Germinal center (tissue), 1 donor: ENCODE measurements around the gene AKR1C4.
"Not testable (repeated sequence)": the region's sequence is repeated elsewhere in the genome, so short reads cannot be mapped to it uniquely, and the experiment has no call there.

ENCODE experiments used
- DNase-seq: peaks from one replicate; pipeline ENCODE4 v3.0.0; 2012; ENCODE audit warnings: mixed read lengths, low spot score

The AKR1C4 gene

DNA sequence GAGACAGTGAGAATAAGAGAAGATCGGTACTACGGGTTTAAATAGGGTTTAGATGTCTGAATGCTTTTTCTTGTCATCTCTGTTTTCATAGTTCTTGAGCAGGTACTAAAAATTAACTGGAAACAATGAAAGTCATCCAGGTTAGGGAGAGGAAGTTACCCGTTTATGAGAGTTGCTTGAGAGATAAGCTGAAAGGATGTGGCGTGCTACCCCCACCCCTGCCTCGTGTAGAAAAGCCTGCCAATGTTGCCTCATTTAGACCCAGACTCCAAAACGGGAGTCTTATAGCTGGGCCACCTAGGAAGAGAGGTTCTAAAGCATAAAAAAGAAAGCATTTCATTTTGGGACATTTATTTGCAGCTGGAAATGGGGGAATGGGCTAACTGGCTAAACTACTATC lies 10.2 kb downstream of the AKR1C4 start:
- DNase-seq, result no peak

DNA sequence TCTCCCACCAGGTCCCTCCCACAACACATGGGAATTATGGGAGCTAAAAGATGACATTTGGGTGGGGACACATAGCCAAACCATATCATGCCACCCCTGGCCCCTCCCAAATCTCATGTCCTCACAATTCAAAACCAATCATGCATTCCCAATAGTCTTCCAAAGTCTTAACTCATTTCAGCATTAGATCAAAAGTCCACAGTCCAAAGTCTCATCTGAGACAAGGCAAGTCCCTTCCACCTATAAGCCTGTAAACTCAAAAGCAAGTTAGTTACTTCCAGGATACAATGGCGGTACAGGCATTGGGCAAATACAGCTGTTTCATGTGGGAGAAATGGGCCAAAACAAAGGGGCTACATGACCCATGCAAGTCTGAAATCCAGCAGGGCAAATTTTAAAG lies 13.1 kb downstream of the AKR1C4 start:
- not testable (repeated sequence) for DNase-seq

DNA sequence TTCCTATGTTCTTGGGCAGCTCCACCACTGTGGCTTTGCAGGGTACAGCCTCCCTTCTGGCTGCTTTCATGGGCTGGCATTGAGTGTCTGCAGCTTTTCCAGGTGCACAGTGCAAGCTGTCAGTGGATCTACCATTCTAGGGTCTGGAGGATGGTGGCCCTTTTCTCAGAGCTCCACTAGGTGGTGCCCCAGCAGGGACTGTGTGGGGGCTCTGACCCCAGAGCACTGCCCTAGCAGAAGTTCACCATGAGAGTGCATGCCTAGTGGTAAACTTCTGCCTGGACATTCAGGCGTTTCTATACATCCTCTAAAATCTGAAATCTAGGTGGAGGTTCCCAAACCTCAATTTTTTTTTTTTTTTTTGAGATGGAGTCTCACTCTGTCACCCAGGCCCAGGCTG lies 13.6 kb downstream of the AKR1C4 start:
- not testable (repeated sequence) for DNase-seq

DNA sequence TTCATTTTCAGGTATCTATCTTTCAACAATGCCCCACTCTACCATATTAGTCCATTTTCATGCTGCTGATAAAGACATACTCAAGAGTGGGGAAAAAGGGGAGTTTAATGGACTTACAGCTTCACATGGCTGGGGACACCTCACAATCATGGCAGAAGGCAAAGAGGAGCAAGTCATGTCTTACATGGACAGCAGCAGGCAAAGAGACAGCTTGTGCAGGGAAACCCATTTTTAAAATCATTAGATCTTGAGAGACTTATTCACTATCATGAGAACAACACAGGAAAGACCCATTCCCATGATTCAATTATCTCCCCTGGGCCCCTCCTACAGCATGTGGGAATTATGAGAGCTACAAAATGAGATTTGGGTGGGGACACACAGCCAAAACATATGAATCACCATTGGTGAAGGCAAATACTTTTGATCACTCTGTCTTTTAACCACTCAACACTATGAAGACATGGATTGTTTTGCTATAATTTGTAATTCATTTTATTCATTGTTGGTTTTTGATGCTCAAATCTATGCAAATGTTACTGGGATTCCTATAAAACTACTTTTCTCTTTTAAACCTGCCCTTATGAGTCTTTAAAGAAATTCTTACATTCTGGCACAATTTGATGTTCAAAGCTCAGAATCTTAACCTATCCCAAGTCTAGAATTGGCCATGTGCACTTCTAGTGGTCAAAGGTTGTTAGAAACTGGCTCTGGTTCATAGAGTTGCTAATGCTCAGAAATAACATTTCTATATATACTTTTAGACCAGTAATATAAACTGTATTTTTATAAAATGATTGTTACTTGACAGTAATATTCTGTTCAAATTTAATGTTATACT lies 15.3 kb downstream of the AKR1C4 start:
- DNase-seq, result no peak

DNA sequence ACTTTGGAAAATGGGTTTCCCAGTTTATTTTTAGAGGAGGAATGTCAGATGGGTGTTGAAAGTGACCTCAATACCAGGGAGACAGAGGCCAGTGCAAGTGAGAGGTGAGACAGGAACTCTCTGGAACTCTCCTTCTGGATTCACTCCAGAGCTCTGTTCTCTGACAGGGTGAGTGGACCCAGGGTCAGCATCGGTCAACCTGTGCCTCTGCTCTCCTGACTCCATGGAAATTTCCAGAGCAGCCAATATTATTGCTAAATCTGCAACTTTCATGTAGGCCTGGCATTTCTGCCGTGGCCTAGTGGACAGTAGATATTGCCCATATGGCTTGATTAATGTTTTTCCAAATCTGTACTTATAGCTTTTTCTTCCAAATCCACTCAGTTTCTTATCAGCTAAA lies 20.2 kb downstream of the AKR1C4 start:
- DNase-seq, result no peak

DNA sequence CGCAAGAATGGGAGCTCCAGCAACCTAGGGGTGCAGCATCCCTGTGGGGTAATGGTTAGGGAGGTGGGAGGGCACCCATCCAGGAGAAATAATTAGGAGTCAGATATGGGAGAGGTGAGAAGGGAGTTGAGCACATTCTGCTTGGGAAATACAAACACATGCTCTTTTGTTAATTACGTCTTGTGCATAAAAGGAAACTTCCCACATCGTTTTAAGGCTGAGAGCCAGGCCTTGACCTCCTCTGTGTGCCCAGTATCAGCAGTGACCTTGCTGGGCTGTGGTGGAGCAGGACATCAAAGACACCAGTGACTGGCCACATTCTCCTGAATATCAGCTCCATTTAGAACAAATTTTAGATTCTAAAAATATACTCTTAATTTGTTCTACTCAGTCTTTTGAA lies 22.6 kb downstream of the AKR1C4 start:
- DNase-seq, result no peak

DNA sequence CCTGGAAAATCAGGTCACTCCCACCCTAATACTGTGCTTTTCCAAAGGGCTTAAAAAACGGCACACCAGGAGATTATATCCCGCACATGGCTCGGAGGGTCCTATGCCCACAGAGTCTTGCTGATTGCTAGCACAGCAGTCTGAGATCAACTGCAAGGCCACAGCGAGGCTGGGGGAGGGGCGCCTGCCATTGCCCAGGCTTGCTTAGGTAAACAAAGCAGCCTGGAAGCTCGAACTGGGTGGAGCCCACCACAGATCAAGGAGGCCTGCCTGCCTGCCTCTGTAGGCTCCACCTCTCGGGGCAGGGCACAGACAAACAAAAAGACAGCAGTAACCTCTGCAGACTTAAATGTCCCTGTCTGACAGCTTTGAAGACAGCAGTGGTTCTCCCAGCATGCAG lies 26.3 kb downstream of the AKR1C4 start:
- not testable (repeated sequence) for DNase-seq

DNA sequence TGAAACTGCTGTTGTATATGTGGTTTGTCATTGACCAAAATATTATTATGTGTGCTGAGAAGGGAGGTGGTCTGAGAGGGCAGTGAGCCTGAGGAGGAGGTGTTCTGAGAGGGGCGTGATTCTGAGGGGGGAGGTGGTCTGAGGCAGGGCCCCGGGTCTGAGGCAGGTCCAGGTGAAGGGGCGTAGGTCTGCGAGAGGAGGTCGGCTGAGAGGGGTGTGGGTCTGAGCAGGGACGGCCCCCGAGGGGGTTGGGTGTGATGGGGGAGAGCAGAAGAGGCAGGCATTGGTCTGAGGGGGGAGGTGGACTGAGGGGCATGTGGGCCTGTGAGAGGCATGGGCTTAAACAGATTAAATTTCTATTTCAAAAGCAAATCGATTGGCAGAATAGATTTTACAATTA lies 32.4 kb downstream of the AKR1C4 start:
- no peak for DNase-seq

DNA sequence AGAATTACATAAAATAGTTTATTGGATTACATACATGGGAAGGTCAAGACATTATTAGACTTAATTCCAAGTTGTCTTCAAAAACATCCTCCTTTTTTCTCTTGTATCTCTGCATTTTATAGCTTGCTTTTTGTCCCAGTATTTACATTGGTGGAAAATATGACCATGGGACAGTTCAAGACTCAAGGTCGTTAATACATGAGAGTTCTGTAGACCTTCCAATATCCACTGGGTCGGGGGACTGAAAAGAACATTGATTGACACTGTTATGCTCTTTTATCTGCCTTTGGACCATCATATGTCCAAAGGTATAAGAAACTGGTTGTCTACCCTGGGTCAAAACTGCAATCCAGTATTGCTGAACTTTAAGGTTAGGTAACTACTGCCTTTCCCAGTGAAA lies 36.7 kb downstream of the AKR1C4 start:
- DNase-seq, result no peak

DNA sequence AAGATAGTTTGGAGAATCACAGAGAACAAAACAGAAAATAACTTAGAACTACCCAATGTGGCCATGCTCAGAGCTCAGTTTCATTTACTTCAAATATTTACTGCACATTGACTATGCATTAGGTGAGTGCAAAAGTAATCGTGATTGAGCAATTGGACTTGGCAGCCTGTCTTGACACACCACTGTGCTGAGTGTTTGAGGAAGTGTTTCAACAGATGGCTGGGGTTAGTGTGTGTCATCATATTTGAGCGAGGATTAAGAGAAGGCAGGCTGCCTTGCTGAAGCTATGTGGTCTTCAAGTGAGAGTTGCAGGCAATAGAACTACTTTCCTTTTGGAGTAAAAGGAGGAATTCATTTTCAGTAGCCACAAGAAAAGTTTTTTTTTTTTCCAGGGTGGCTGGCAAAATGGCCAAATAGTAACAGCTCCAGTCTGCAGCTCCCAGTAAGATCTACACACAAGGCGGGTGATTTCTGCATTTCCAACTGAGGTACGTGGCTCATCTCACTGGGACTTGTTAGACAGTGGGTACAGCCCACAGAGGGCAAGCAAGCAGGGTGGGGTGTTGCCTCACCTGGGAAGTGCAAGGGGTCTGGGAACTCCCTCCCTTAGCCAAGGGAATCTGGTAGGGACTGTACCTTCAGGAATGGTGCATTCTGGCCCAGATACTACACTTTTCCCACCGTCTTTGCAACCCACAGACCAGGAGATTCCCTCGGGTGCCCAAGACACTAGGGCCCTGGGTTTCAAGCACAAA lies 37.6 kb downstream of the AKR1C4 start:
- no peak for DNase-seq

DNA sequence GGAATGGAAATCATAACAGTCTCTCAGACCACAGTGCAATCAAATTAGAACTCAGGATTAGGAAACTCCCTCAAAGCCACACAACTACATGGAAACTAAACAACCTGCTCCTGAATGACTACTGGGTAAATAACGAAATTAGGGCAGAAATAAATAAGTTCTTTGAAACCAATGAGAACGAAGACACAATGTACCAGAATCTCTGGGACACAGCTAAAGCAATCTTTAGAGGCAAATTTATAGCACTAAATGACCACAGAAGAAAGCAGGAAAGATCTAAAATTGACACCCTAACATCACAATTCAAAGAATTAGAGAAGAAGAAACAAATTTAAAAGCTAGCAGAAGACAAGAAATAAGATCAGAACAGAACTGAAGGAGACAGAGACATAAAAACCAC lies 40.9 kb downstream of the AKR1C4 start:
- not testable (repeated sequence) for DNase-seq

DNA sequence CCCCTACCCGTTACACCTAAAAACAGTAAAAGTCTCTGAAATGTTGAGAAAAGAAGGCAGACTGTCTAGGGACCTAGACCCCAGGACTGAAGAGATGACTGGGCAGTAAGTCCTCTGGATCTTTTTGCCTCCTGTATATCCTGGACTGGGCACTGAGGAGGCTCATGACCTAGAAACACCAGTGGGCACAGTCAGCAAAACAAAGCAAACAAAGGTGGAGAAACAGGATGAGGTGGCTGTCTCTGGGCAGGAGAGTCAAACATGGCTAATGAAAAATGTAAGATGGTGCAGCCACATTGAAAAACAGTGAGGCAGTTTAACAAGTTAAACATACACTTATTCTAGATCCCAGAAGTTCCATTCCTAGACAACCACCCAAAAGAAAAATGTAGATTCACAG lies 45.9 kb downstream of the AKR1C4 start:
- no peak for DNase-seq

DNA sequence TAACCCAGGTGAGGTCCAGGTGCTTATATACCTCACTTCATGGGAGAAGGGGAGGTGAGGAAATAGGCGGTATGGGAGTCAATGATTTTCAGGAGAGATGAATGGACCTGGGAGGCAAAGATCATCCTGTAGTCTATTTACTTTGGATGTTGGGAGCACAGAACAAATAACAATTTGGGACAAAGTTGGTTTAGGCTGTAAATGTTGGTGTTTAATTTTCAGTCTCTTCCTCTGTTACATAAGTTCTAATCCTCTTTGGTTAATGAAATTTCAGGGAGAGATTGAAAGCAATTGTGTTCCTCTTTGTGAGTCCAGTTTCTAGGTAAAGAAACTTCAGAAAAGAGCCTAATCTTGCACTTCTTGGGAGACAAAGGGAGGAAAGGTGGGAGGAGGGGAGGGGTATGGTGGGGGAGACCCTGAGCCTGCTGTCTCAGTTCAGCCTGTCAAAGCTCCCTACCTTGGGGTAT lies 46.9 kb downstream of the AKR1C4 start:
- no peak for DNase-seq

DNA sequence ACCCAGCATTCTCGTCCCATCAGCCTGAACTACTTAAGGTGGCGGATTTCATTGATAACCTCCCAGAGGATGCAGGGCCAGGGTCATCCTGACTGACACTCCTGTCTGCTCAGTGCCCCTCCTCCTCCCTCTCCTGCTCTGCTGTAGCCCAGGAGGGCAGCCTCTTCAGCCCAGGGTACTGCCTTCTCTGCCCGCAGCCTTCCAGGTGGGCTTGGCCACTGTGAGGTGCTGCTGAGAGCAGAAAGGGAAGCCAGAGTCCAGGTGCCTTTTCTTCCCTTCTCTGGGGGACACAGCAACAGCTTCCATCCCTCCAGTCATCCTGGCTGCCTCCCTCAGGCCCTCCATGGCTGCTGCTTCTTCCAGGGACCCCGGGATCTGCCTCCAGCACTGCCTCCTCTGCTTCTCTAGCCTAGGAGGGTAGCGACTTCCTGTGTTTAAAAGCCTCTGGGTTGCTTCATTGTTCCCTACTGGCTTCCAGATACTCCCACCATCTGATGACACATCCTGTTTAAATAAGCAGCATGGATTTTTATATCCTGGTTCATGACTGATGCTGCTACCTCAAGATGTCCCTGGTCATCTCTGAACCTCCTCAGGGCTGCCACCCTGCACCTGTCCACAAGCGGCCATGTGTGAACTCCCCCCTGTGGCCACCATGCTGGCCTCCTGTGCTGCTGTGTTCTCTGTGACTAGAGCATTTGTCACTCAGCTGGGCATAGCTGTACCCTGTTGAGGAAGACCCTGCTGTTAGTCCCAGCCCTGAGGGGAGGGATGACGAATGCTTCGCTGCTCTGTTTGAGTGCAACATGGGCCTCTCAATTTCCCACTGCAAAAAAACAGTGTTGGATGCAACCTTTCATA lies 55.8 kb downstream of the AKR1C4 start:
- DNase-seq, result no peak

DNA sequence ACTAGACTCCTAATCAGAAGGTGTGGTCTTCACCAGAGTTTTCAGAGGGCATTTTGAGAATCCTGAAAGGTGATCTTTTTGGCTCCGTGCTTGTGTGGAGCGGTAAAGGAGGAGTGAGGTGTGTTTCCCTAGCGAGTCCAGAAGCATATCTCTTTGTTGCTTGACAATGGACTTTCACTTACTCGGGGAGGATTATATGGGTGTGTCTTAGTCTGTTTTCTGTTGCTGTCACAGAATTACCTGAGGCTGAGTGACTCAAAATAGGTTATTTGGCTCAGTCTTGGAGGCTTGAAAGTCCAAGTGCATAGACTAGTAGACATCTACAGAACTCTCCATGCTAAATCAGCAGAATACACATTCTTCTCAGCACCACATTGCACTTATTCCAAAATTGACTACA lies 57.9 kb downstream of the AKR1C4 start:
- DNase-seq, result no peak

DNA sequence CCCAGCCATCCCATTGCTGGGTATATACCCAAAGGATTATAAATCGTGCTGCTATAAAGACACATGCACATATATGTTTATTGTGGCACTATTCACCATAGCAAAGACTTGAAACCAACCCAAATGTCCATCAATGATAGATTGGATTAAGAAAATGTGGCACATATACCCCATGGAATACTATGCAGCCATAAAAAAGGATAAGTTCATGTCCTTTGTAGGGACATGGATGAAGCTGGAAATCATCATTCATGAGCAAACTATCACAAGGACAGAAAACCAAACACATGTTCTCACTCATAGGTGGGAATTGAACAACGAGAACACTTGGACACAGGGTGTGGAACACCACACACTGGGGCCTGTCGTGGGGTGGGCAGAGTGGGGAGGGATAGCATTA lies 61.1 kb downstream of the AKR1C4 start:
- DNase-seq, result not testable (repeated sequence)

DNA sequence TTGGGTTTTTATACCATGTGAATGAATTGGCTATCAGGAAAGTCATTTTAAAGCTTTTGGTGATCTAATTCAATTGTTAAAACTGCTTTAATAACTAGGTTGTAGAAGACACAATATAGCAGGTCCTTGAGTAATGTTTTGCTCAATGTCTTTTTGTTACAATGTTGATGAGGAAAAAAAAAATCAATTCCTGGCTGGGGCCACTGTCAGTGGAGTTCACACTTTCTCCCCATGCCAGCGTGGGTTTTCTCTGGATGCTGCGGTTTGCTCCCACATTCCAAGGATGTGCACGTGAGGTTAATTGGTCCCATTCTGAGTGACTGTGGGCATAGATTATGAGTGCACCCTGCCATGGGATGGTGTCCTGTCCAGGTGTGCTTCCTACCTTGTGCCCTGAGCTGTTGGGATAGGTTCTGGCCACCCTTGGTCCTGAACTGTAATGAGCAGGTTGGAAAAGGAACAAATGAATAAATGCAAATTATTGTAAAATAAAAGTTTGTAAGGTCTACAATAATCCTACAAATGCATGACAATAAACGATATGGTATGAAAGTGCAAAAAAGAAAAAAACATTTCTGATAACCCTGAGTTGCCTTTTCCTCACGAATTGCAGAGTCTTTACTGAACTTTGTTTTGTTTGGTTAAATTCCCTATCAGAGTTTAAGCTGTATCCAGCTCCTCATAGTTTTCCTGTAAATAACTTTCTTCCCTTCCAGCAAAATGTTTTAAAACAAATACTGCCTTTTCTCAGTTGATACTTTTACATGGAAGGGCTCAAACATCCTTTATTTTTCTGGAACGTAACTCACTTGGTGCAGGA lies 62.7 kb downstream of the AKR1C4 start:
- DNase-seq, result no peak

DNA sequence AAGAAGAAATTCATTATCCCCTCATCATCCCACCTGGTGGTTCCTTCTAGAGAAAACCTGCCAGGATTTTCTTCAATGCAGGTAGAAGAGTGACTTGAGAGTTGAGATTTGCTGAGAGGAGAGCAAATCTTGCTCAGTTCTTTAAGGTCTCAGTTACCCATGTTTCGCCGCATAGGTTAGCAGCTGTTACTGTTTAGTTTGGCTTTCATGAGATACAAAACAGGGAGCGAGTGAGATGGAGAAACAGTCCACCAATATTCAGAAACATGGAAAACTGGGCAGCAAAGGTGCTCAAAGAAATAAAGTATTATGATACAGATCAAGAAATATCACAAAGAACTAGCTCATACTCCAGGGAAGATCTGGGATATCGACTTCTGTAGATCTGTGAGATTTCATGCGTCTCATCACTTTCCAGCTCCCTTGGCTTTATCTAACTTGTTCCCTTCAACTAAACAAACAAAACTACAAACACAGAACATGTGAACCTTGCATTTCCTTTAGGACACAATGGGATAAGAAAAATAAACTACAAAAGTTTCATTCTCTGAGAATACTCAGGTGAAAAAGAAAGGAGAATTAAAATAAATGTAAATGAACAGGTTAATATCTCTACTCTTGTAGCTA lies 63.4 kb downstream of the AKR1C4 start:
- no peak for DNase-seq

DNA sequence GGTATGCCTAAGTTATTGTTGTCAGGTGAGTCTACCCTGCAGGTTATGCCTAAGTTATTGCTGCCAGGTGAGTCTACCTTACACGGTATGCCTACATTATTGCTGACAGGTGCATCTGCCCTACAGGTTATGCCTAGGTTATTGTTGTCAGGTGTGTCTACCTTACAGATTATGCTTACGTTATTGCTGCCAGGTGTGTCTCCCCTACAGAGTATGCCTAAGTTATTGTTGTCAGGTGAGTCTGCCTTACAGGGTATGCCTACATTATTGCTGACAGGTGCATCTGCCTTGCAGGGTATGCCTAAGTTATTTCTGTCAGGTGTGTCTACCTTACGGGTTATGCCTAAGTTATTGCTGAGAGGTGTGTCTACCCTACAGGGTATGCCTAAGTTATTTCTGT lies 64.2 kb downstream of the AKR1C4 start:
- DNase-seq, result no peak

DNA sequence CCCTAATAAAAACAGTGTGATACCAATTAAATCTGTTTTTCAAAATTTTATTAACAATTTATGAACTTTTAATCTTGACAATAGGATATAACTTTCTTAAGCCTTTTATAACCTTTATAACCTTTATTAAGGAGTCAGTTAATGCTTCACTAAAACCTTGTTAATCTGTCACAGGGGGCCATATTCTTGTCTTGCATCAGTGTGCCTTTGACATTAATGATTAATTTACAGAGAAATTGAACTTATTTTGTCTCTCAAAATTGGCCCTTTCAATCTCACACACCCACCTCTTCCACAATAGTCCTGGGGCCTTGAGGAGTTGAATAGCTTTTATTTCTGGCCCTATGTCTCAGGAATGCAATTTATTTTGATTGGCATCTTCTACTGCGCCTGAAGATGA lies 68.5 kb downstream of the AKR1C4 start:
- DNase-seq, result no peak

DNA sequence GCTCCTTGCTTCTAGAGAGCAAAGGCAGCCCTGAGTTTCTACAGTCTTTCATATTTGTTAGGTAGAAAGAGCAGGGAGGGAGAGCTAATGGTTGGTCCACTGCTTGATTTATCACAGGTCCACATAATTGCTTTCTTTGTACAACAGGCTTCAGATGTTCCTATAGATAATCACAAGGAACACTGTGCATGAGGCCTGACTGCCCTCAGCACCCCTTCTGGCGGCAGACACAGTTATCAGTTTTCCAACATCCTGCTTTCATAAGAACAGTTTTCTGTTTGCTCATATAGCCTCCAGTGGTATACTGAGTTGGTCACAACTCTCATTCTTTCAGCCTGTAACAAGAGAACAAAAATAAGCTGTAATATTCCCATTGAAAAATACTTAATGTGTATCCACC lies 69.7 kb downstream of the AKR1C4 start:
- no peak for DNase-seq
